NCI-H510A treated with DMSO at 0.1 percent for 48 hours (cell line): ENCODE results near the gene IL33.
"Not testable (repeated sequence)": the region's sequence is repeated elsewhere in the genome, so short reads cannot be mapped to it uniquely, and the experiment has no call there.

ENCODE experiments used
- DNase-seq: peaks from one replicate; lab custom pipeline; 2025; lab: John Stamatoyannopoulos, UW

IL33 gene

GRCh38 chr9:6215562-6215961 lies at the start of gene IL33:
Gene IL33, plus strand, starts transcription at chr9:6215807. Its CDS starts 25,888 bp downstream, at chr9:6241695.
- DNase-seq = no peak

GRCh38 chr9:6171667-6172066 lies 43.9 kb upstream of the IL33 start:
- no peak for DNase-seq

GRCh38 chr9:6173914-6174313 lies 41.7 kb upstream of the IL33 start:
- no peak for DNase-seq

GRCh38 chr9:6182549-6183226 lies 32.9 kb upstream of the IL33 start:
- DNase-seq = not testable (repeated sequence)

GRCh38 chr9:6183227-6183551 lies 32.4 kb upstream of the IL33 start:
- DNase-seq = no peak

- DNase-seq = no peak
These were observed 32.0 kb upstream of the IL33 start for GRCh38 chr9:6183627-6184026.

GRCh38 chr9:6184749-6185645 lies 30.6 kb upstream of the IL33 start:
- no peak for DNase-seq

- no peak for DNase-seq
These were observed 28.9 kb upstream of the IL33 start for GRCh38 chr9:6186691-6187090.

- DNase-seq = no peak
These were observed 28.3 kb upstream of the IL33 start for GRCh38 chr9:6187272-6187671.

- DNase-seq = no peak
These were observed 27.1 kb upstream of the IL33 start for GRCh38 chr9:6188466-6188865.

- DNase-seq = no peak
These were observed 26.7 kb upstream of the IL33 start for GRCh38 chr9:6188906-6189305.

GRCh38 chr9:6194934-6195333 lies 20.7 kb upstream of the IL33 start:
- no peak for DNase-seq

GRCh38 chr9:6195714-6196360 lies 19.8 kb upstream of the IL33 start:
- DNase-seq = no peak

GRCh38 chr9:6197330-6197729 lies 18.3 kb upstream of the IL33 start:
- no peak for DNase-seq

GRCh38 chr9:6198251-6198650 lies 17.4 kb upstream of the IL33 start:
- DNase-seq = no peak

GRCh38 chr9:6199596-6199995 lies 16.0 kb upstream of the IL33 start:
- no peak for DNase-seq

- no peak for DNase-seq
These were observed 14.8 kb upstream of the IL33 start for GRCh38 chr9:6200761-6201160.

GRCh38 chr9:6209966-6210365 lies 5.6 kb upstream of the IL33 start:
- no peak for DNase-seq

- no peak for DNase-seq
These were observed 2.8 kb upstream of the IL33 start for GRCh38 chr9:6212722-6213375.

GRCh38 chr9:6214434-6214833 lies 1.2 kb upstream of the IL33 start:
- DNase-seq = no peak

- DNase-seq = no peak
These were observed 704 bp upstream of the IL33 start for GRCh38 chr9:6214903-6215302.

- no peak for DNase-seq
These were observed 395 bp downstream of the IL33 start for GRCh38 chr9:6216002-6216401.

- no peak for DNase-seq
These were observed 1.3 kb downstream of the IL33 start for GRCh38 chr9:6216951-6217350.
